GM12873 (cell line): ENCODE data around the gene ELN.

Experiments
- TF ChIP-seq, protein P1 (sequence below): IDR thresholded peaks from 2 replicates; pipeline ENCODE4 v1.5.1; 2012; ENCODE audit warnings: low read depth, mild to moderate bottlenecking, moderate library complexity, low read length, control low read depth; ENCODE audit not compliant: insufficient read depth; ENCODE audit errors: missing control alignments

Gene ELN

GRCh38 chr7:74057216-74057925 is 29.4 kb downstream of the ELN start:
- TF ChIP-seq, protein P1, sequence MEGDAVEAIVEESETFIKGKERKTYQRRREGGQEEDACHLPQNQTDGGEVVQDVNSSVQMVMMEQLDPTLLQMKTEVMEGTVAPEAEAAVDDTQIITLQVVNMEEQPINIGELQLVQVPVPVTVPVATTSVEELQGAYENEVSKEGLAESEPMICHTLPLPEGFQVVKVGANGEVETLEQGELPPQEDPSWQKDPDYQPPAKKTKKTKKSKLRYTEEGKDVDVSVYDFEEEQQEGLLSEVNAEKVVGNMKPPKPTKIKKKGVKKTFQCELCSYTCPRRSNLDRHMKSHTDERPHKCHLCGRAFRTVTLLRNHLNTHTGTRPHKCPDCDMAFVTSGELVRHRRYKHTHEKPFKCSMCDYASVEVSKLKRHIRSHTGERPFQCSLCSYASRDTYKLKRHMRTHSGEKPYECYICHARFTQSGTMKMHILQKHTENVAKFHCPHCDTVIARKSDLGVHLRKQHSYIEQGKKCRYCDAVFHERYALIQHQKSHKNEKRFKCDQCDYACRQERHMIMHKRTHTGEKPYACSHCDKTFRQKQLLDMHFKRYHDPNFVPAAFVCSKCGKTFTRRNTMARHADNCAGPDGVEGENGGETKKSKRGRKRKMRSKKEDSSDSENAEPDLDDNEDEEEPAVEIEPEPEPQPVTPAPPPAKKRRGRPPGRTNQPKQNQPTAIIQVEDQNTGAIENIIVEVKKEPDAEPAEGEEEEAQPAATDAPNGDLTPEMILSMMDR: no peak

- TF ChIP-seq, protein P1: no peak
These were observed 30.0 kb downstream of the ELN start for GRCh38 chr7:74057987-74058386.

DNA sequence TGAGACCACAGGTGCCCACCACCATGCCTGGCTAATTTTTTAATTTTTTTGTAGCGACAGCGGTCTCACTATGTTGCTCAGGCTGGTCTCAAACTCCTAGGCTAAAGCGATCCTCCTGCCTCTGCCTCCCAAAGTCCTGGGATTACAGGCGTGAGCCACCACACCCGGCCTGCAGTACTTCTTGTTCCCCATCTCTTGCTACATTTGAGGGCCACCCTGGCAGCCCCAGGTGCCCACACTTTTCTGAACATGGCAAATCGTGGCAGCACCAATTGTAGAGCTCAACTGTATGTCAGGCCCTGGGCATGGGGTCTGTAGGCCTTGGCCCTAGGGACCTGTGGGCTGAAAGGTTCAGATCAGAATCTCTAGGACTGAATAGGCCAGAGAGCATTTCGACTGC is 30.5 kb downstream of the ELN start:
- TF ChIP-seq, protein P1: no peak

GRCh38 chr7:74059037-74059436 is 31.1 kb downstream of the ELN start:
- TF ChIP-seq, protein P1: no peak

DNA sequence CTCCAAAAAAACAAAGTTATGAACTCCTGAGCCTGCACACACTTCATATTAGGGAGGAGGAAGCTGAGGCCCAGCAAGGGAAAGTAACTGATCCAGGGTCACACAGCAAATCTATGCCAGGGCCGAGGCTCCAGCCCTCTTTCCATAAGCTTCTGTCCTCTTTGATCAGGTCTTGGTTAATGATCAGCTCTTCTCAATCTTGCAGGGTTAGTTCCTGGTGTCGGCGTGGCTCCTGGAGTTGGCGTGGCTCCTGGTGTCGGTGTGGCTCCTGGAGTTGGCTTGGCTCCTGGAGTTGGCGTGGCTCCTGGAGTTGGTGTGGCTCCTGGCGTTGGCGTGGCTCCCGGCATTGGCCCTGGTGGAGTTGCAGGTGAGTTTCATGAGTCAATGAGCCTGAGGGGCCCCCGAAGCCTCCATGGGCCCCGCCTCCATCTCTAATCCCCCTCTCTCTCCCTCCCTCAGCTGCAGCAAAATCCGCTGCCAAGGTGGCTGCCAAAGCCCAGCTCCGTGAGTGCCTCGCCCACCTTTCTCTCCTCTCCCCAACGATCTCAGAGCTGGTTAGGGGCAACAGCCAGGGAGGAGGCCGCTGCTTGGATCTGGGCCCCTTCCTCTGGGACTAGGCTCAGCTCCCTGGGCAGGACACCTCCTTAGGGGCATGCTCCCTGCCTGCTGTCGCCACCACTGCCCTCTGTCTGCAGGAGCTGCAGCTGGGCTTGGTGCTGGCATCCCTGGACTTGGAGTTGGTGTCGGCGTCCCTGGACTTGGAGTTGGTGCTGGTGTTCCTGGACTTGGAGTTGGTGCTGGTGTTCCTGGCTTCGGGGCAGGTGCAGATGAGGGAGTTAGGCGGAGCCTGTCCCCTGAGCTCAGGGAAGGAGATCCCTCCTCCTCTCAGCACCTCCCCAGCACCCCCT is 32.0 kb downstream of the ELN start:
- TF ChIP-seq, protein P1: no peak

GRCh38 chr7:74061840-74062539 is 34.0 kb downstream of the ELN start:
- TF ChIP-seq, protein P1: no peak

DNA sequence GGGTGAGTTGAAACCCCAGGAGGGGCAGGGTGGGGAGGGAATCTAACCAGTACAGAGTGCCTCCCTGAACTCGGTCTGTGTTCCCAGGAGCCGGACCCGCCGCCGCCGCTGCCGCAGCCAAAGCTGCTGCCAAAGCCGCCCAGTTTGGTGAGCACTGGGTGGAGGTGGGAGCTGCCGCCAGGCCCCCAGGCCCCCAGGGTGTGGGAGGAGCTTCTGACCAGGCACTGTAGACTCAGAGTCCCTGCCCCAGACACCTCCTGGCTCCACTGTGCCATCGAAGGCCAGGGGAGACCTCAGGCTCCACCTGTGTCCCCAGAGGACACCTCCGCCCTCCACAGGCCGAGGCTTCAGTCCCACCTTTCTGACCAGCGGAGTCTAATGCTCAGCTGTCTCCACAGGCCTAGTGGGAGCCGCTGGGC is 35.3 kb downstream of the ELN start:
- TF ChIP-seq, protein P1: no peak
